HFFc6 (cell line): ENCODE data around the gene GNA12. TPM values are rescaled to one million over a fixed set of nuclear protein-coding genes. Genes with fewer than 3 reads are reported as not detected.

ENCODE experiments used
- DNase-seq: peaks from one replicate; pipeline ENCODE4 v3.0.0-alpha.2; 2018
- H3K27ac Mint-ChIP-seq: 2 replicates; pipeline ENCODE4 v1.8.0; 2020; ENCODE audit warnings: mild to moderate bottlenecking, mixed read lengths
- H3K27me3 Mint-ChIP-seq: 2 replicates; pipeline ENCODE4 v1.8.0; 2021; ENCODE audit warnings: mild to moderate bottlenecking, moderate library complexity, mixed read lengths; ENCODE audit not compliant: insufficient read depth
- H3K36me3 Mint-ChIP-seq: 2 replicates; pipeline ENCODE4 v1.8.0; 2021; ENCODE audit warnings: low read depth, mixed read lengths
- H3K4me1 Mint-ChIP-seq: 2 replicates; pipeline ENCODE4 v1.8.0; 2020; ENCODE audit warnings: low read depth, mixed read lengths
- H3K4me3 Mint-ChIP-seq: 2 replicates; pipeline ENCODE4 v1.8.0; 2020; ENCODE audit warnings: mild to moderate bottlenecking, moderate library complexity, mixed read lengths
- H3K9me3 Mint-ChIP-seq: 2 replicates; pipeline ENCODE4 v1.8.0; 2020; ENCODE audit warnings: mild to moderate bottlenecking, mixed read lengths
- total RNA-seq, 6 experiments: library from RNA; stranded (reverse); fragmentation: NEBNext Ultra II Directional; extraction: Animal tissue kit (Norgen Biotek cat#: 25700); gene quantifications; 2 replicates in 1 of 6; 3 replicates in 5 of 6; pipeline ENCODE4 v1.2.3, GENCODE V29; 2021
- TF ChIP-seq, protein P1 (sequence below): fragments of 200-600 bp; sonication (generic); IDR thresholded peaks from 2 replicates; pipeline ENCODE4 v1.5.0; 2021; ENCODE audit warnings: antibody characterized with exemption, mild to moderate bottlenecking

Gene GNA12
- total RNA-seq, 6 experiments from 2014 or later, result 52.9 to 61.9 (median 57.6) TPM

DNA sequence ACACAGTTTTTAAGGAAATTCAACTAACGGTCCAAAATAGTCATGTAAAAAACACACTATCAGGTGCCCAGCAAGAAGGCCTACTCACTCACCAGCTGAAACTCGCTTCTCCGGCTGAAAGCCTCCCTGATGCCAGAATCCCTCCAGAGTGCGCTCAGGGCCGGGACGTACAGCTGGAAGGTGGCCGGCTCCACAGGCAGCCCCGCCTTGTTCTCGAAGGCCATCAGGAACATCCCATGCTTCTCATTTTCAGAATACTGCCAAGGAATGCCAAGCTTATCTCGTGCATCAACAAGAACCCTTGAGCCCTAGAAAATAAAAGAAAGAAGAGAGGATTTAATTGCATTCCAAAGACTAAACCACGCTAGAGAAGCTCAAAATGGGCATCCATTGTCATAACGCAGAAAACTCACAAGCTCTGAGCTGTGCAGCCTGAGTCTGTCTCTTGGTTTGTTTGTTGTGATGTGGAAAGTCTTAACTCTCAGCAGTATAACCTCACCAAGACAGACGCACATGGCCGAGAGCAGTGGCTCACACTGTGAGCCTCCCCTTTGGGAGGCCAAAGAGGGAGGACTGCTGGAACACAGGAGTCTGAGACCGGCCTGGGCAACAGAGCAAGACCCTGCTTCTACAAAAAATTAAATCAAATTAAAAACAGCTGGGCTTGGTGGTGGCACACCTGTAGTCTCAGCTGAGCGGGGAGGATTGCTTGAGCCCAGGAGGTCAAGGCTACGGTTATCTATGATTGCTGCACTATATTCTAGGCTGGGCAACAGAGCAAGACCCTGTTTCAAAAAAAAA lies 49.1 kb downstream of the GNA12 start:
- TF ChIP-seq, protein P1, sequence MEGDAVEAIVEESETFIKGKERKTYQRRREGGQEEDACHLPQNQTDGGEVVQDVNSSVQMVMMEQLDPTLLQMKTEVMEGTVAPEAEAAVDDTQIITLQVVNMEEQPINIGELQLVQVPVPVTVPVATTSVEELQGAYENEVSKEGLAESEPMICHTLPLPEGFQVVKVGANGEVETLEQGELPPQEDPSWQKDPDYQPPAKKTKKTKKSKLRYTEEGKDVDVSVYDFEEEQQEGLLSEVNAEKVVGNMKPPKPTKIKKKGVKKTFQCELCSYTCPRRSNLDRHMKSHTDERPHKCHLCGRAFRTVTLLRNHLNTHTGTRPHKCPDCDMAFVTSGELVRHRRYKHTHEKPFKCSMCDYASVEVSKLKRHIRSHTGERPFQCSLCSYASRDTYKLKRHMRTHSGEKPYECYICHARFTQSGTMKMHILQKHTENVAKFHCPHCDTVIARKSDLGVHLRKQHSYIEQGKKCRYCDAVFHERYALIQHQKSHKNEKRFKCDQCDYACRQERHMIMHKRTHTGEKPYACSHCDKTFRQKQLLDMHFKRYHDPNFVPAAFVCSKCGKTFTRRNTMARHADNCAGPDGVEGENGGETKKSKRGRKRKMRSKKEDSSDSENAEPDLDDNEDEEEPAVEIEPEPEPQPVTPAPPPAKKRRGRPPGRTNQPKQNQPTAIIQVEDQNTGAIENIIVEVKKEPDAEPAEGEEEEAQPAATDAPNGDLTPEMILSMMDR, result no peak
- Mint-ChIP-seq H3K4me3 (no peak overlapping the region), H3K9me3 (no peaks in the 10 kb centered on the region), H3K27me3 (no peaks in the 10 kb centered on the region), H3K4me1 (peaks cover 31% of the 10 kb centered on the region), H3K36me3 (peaks cover 36% of the 10 kb centered on the region), H3K27ac (no peak overlapping the region)
- DNase-seq, result no peak

- peaks cover 1% of the 10 kb centered on the region; the same call in 1 of the 2 replicates for H3K27me3 Mint-ChIP-seq
These were observed 51.1 kb downstream of the GNA12 start for GRCh38 chr7:2792856-2793487.

DNA sequence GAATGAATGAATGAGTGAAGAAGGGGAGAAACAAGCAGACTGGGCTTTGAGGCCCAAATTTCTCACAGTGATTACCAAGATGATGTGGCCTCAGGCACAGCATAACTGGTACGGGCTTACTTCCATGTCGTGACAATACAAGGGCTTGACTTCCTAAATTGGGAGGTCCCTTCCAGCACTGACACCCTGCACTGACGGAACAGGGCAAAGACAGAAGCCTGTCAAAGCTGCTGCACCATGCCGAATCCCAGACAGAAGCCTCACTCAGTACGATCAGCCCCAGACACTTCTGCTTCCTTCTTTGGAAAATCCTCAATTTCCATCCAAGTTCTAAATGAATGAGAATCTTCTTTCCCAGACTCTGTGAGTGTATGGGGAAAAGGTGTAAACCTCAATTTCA lies 51.9 kb downstream of the GNA12 start:
- Mint-ChIP-seq H3K36me3 (peaks cover 46% of the 10 kb centered on the region), H3K27me3 (peaks cover 1% of the 10 kb centered on the region; the same call in 1 of the 2 replicates), H3K4me1 (peaks cover 10% of the 10 kb centered on the region), H3K27ac (no peak overlapping the region), H3K9me3 (no peaks in the 10 kb centered on the region), H3K4me3 (no peak overlapping the region)
- no peak for DNase-seq
- TF ChIP-seq, protein P1, result no peak

More at GRCh38 chr7:2792856-2793487, 51.1 kb downstream of the GNA12 start:
- Mint-ChIP-seq H3K4me1 (peaks cover 17% of the 10 kb centered on the region), H3K4me3 (no peak overlapping the region), H3K27ac (no peak overlapping the region), H3K36me3 (peaks cover 42% of the 10 kb centered on the region), H3K9me3 (no peaks in the 10 kb centered on the region)
- TF ChIP-seq, protein P1, result no peak
- no peak for DNase-seq

- peaks cover 1% of the 10 kb centered on the region; the same call in 1 of the 2 replicates for H3K27me3 Mint-ChIP-seq
- H3K27ac Mint-ChIP-seq, result no peak overlapping the region
- DNase-seq, result no peak
- H3K36me3 Mint-ChIP-seq, result peaks cover 53% of the 10 kb centered on the region
- peaks cover 4% of the 10 kb centered on the region for H3K4me1 Mint-ChIP-seq
- TF ChIP-seq, protein P1, result no peak
- no peak overlapping the region for H3K4me3 Mint-ChIP-seq
- no peaks in the 10 kb centered on the region for H3K9me3 Mint-ChIP-seq
These were observed 52.7 kb downstream of the GNA12 start for GRCh38 chr7:2791390-2791789.

DNA sequence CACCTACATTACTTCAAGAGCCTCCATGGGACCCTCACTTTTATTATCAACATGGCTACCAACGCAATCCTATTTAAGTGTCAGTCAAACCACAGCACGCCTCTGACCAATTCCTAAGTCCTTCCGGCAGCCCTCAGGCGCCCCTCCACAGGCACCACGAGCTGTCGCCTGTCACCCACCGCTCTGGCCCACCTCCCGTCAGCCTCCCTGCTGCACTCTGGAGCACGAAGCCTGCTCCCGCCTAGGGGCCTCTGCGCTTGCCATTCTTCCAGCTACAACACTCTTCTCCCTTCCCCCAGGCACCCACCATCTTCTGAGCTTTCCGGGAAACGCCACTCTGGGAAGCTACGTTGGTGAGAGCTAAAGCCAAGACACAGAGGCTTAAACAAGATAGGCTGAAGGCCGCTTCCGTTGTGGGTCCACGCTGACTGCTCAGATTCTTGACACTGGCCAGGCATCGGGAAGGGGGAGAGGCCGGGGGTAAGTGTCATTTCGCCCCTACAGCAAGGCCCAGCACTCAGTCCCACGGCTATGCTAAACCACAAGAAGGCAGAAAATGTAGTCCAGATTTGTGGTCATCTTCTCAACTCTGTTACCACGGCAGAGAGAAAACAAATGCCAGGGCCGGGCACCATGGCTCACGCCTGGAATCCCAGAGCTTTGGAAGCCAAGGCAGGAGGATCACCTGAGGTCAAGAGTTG lies 56.7 kb downstream of the GNA12 start:
- Mint-ChIP-seq H3K36me3 (peaks cover 34% of the 10 kb centered on the region), H3K27me3 (peaks cover 1% of the 10 kb centered on the region; the same call in 1 of the 2 replicates), H3K4me3 (no peak overlapping the region), H3K4me1 (peaks cover 23% of the 10 kb centered on the region), H3K9me3 (no peaks in the 10 kb centered on the region), H3K27ac (no peak overlapping the region)
- TF ChIP-seq, protein P1, result no peak
- no peak for DNase-seq
